GM12801 (cell line): ENCODE data around the gene RANBP17.

ENCODE experiments used
- CTCF ChIP-seq: IDR thresholded peaks from one replicate; pipeline ENCODE4 v1.5.1; 2011; ENCODE audit warnings: control low read depth; ENCODE audit not compliant: insufficient read length; ENCODE audit errors: extremely low read depth

Gene RANBP17

GRCh38 chr5:171201310-171201709, 339.5 kb downstream of the RANBP17 start:
- no peak for TF ChIP-seq CTCF

GRCh38 chr5:171205375-171205774, 343.6 kb downstream of the RANBP17 start:
- TF ChIP-seq CTCF = no peak

GRCh38 chr5:171207256-171207847, 345.5 kb downstream of the RANBP17 start:
- no peak for TF ChIP-seq CTCF

GRCh38 chr5:171221916-171222315, 360.1 kb downstream of the RANBP17 start:
- TF ChIP-seq CTCF = no peak

- no peak for TF ChIP-seq CTCF
Measured at GRCh38 chr5:171223927-171224326, 362.1 kb downstream of the RANBP17 start.

GRCh38 chr5:171226096-171226754, 364.4 kb downstream of the RANBP17 start:
- TF ChIP-seq CTCF = no peak

GRCh38 chr5:171226864-171227263, 365.0 kb downstream of the RANBP17 start:
- no peak for TF ChIP-seq CTCF

- TF ChIP-seq CTCF = no peak
Measured at GRCh38 chr5:171236651-171237050, 374.8 kb downstream of the RANBP17 start.
